ENCODE results near the gene SMAD5. TPM values are rescaled to one million over a fixed set of nuclear protein-coding genes. Genes with fewer than 3 reads are reported as not detected.

The SMAD5 gene
- total and polyA plus RNA-seq, 2 of the 8 experiments (the other 6 are each of a cell fraction or from before 2014, with no cell fraction given): 30.2 to 60.5 TPM

- no peak for TF ChIP-seq CHD7 (IDR thresholded peaks at IDR 0.05; ENCODE audit: insufficient replicate concordance, low read length)
- TF ChIP-seq CBX5 (IDR thresholded peaks at IDR 0.05; ENCODE audit: low read depth, low read length): no peak
- TF ChIP-seq SP2 (IDR thresholded peaks at IDR 0.05; ENCODE audit: low read length): no peak
- no peak for TF ChIP-seq TCF12 (IDR thresholded peaks at IDR 0.05; ENCODE audit: low read depth, low read length)
- no peak for TF ChIP-seq EGR1 (IDR thresholded peaks at IDR 0.05; ENCODE audit: borderline replicate concordance, low read depth, low read length)
- no peak for TF ChIP-seq POU5F1 (IDR thresholded peaks at IDR 0.05; ENCODE audit: low read depth, low read length)
- no peak for TF ChIP-seq CTCF (IDR thresholded peaks at IDR 0.05; ENCODE audit: control extremely low read depth in 1 of 3, insufficient read depth in 1 of 3, low read depth in 1 of 3, low read length in 3 of 3)
- TF ChIP-seq BACH1 (IDR thresholded peaks at IDR 0.05; ENCODE audit: low read length): no peak
- no peak for TF ChIP-seq TAF7 (optimal IDR thresholded peaks at IDR 0.05; ENCODE audit: borderline replicate concordance, low read depth, low read length)
Observed at GRCh38 chr5:136190904-136191303, 58.3 kb downstream of the SMAD5 start (continued).

Measured in H1 (cell line).